Measurements from ENCODE around the gene SACM1L.

The SACM1L gene

GRCh38 chr3:45765266-45765851 lies 76.2 kb downstream of the SACM1L start:
- TF ChIP-seq, protein P1, sequence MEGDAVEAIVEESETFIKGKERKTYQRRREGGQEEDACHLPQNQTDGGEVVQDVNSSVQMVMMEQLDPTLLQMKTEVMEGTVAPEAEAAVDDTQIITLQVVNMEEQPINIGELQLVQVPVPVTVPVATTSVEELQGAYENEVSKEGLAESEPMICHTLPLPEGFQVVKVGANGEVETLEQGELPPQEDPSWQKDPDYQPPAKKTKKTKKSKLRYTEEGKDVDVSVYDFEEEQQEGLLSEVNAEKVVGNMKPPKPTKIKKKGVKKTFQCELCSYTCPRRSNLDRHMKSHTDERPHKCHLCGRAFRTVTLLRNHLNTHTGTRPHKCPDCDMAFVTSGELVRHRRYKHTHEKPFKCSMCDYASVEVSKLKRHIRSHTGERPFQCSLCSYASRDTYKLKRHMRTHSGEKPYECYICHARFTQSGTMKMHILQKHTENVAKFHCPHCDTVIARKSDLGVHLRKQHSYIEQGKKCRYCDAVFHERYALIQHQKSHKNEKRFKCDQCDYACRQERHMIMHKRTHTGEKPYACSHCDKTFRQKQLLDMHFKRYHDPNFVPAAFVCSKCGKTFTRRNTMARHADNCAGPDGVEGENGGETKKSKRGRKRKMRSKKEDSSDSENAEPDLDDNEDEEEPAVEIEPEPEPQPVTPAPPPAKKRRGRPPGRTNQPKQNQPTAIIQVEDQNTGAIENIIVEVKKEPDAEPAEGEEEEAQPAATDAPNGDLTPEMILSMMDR (IDR thresholded peaks at IDR 0.05), result no peak
- Histone ChIP-seq H3K27ac (no peak overlapping the region), H3K36me3 (no peaks in the 10 kb centered on the region), H3K9me3 (no peaks in the 10 kb centered on the region), H3K27me3 (peaks cover 14% of the 10 kb centered on the region), H3K4me1 (ENCODE audit: control insufficient read depth in 1 of 2, insufficient read depth in 1 of 2, low read depth in 1 of 2, low read length in 1 of 2) (no peaks in the 10 kb centered on the region), H3K4me3 (ENCODE audit: low read depth in 1 of 2, low read length in 1 of 2) (no peak overlapping the region)

- peaks cover 18% of the 10 kb centered on the region for H3K27me3 ChIP-seq
- TF ChIP-seq, protein P1 (IDR thresholded peaks at IDR 0.05), result no peak
- no peak overlapping the region for H3K4me3 ChIP-seq (ENCODE audit: low read depth in 1 of 2, low read length in 1 of 2)
- H3K36me3 ChIP-seq, result no peaks in the 10 kb centered on the region
- no peaks in the 10 kb centered on the region for H3K4me1 ChIP-seq (ENCODE audit: control insufficient read depth in 1 of 2, insufficient read depth in 1 of 2, low read depth in 1 of 2, low read length in 1 of 2)
- no peaks in the 10 kb centered on the region for H3K9me3 ChIP-seq
- no peak overlapping the region for H3K27ac ChIP-seq
These were observed 76.8 kb downstream of the SACM1L start for GRCh38 chr3:45765958-45766357.

GRCh38 chr3:45771166-45771775 lies 82.1 kb downstream of the SACM1L start:
- Histone ChIP-seq H3K27me3 (peaks cover 23% of the 10 kb centered on the region), H3K27ac (no peak overlapping the region), H3K36me3 (no peaks in the 10 kb centered on the region), H3K4me1 (ENCODE audit: control insufficient read depth in 1 of 2, insufficient read depth in 1 of 2, low read depth in 1 of 2, low read length in 1 of 2) (no peaks in the 10 kb centered on the region), H3K4me3 (ENCODE audit: low read depth in 1 of 2, low read length in 1 of 2) (no peak overlapping the region), H3K9me3 (no peaks in the 10 kb centered on the region)
- TF ChIP-seq, protein P1 (IDR thresholded peaks at IDR 0.05), result no peak

DNA sequence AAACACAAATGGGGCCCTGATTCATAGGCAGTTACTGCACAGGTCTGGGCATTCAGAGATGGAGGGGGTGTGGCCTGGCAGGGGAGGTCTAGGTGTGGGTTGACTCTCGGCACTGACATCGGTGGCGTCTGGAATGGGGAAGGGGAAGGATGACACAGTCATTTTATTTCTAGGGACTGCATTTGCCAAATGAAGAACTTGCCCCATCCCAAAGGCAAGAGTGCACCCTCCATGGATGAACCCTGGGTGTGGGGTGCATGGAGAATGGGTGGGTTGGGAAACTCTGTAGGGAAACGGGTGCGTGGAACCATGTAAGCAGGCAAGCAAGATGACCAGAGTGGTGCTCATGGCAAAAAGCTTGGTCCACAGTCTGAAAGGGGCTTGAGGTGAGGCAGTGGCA lies 82.6 kb downstream of the SACM1L start:
- H3K4me3 ChIP-seq (ENCODE audit: low read depth in 1 of 2, low read length in 1 of 2), result no peak overlapping the region
- no peaks in the 10 kb centered on the region for H3K36me3 ChIP-seq
- H3K27me3 ChIP-seq, result peaks cover 23% of the 10 kb centered on the region
- H3K4me1 ChIP-seq (ENCODE audit: control insufficient read depth in 1 of 2, insufficient read depth in 1 of 2, low read depth in 1 of 2, low read length in 1 of 2), result no peaks in the 10 kb centered on the region
- H3K27ac ChIP-seq, result no peak overlapping the region
- TF ChIP-seq, protein P1 (IDR thresholded peaks at IDR 0.05), result no peak
- no peaks in the 10 kb centered on the region for H3K9me3 ChIP-seq

DNA sequence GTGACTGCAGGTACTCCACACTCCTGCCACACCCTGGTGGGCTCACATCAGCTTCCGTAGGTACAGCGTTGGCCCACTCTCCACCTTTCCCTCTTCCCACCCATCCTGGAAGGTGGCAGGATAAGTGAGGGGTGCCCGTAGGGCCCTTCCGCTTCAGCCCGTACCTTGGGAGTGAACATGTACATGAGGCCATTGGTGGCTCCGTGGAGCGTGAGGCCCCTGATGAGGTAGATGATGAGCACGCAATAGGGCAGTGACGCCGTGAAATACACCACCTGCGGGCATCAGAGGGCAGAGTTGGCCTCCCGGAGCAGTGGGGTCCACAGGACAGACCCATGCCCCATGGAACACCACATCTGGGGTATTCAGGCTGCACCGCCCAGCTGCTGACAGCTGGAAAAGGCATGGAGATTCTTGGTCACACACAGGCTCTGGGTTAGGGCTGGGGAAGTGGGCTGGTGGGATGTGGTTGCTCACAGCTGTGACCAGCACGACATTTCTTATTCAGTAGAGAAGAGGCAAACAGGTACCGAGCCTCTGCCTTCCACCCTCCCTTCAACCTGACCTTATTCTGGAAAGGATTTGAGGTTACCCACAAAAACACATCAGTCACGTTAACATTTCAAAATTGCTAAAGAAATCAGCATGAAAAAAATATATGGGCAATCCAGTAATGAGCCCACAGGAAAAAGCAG lies 83.3 kb downstream of the SACM1L start:
- no peak overlapping the region for H3K4me3 ChIP-seq (ENCODE audit: low read depth in 1 of 2, low read length in 1 of 2)
- no peaks in the 10 kb centered on the region for H3K4me1 ChIP-seq (ENCODE audit: control insufficient read depth in 1 of 2, insufficient read depth in 1 of 2, low read depth in 1 of 2, low read length in 1 of 2)
- TF ChIP-seq, protein P1 (IDR thresholded peaks at IDR 0.05), result no peak
- peaks cover 23% of the 10 kb centered on the region for H3K27me3 ChIP-seq
- H3K36me3 ChIP-seq, result no peaks in the 10 kb centered on the region
- no peaks in the 10 kb centered on the region for H3K9me3 ChIP-seq
- no peak overlapping the region for H3K27ac ChIP-seq
